DMS53 treated with DMSO at 0.1 percent for 48 hours (cell line): ENCODE results near the gene TMEM132E.

ENCODE experiments used
- DNase-seq: peaks from one replicate; lab custom pipeline; 2025; ENCODE audit not compliant: unreplicated experiment; lab: John Stamatoyannopoulos, UW

The TMEM132E gene

GRCh38 chr17:34569591-34569990 lies 9.8 kb upstream of the TMEM132E start:
- no peak for DNase-seq

GRCh38 chr17:34570506-34570905 lies 8.9 kb upstream of the TMEM132E start:
- no peak for DNase-seq

GRCh38 chr17:34571428-34572130 lies 7.8 kb upstream of the TMEM132E start:
- DNase-seq, result no peak

- DNase-seq, result no peak
Observed at GRCh38 chr17:34572483-34572882, 6.9 kb upstream of the TMEM132E start.

DNA sequence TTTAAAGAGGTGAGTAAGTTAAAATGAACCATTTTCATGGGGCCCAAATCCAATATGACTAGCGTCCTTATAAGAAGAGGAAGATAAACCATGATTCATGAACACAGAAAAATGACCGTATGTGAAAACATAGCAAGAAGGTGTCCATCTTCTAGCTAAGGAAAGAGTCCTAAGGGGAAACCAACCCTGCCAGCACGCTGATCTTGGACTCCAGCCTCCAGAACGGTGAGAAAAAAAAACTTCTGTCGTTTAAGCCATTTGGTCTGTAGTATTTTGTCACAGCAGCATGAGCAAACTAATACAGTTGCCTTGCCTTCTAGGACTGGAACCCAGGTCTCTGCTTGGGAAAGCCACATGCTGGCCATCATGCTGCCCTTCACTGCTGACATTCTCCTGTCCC lies 4.2 kb upstream of the TMEM132E start:
- no peak for DNase-seq

DNA sequence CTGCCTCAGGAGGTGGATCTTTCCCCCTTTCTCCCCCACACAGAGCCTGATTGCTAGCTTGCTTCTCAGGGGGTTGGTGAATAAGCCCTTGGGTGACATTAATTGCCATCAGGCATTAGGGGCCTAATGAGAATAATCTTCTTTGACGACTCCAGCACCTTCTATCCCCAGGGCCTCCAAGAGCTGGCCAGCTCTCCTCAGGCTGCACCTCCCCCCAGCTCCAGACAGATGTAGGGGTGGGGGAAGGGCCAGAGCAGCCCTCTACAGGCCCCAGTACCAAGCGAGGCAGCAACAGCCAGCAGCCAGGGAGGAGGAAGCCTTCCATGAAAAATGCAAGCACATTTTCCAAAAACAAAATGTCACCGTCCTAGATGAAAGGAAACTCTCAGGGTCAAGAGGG lies 1.4 kb upstream of the TMEM132E start:
- no peak for DNase-seq

GRCh38 chr17:34578656-34579016 lies 746 bp upstream of the TMEM132E start:
- DNase-seq, result no peak

- DNase-seq, result no peak
Observed at GRCh38 chr17:34579979-34580684, 750 bp downstream of the TMEM132E start.

DNA sequence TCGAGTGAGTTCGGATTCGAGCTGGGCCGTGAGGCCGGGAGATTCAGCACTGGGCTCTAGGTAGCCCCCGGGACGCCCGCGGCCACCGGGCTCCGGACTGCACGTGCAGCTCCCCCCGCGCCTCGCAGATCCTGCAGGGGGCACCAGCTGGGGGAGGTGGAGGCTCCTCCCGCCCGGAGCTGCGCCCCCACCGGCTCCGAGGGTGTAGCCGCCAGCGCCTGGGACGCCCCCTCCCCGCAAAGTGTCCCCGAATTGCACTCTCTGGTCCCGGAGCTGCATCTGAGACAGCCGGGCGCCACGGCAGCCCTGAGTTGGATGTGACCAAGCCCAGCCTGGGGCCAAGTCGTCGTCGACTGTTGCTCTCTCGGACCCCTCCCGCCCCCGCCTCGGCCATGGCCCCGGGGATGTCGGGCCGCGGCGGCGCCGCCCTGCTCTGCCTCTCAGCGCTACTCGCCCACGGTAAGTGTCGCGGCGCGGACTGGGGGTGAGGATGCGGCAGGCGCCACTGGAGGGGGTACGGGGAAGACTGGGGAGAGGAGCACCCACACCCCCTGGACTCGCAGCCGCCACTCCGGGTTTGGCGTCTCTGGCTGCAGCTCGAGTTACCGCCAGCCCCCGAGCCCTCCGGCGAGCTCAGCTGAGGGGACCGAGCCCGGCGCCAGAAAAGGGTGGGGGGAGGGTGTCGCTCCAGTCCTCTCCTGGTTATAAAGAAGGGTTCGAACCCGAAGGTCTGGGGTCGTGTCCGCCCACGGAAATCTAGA lies 1.5 kb downstream of the TMEM132E start:
- DNase-seq, result no peak

GRCh38 chr17:34581446-34582184 lies 2.2 kb downstream of the TMEM132E start:
- DNase-seq, result no peak

DNA sequence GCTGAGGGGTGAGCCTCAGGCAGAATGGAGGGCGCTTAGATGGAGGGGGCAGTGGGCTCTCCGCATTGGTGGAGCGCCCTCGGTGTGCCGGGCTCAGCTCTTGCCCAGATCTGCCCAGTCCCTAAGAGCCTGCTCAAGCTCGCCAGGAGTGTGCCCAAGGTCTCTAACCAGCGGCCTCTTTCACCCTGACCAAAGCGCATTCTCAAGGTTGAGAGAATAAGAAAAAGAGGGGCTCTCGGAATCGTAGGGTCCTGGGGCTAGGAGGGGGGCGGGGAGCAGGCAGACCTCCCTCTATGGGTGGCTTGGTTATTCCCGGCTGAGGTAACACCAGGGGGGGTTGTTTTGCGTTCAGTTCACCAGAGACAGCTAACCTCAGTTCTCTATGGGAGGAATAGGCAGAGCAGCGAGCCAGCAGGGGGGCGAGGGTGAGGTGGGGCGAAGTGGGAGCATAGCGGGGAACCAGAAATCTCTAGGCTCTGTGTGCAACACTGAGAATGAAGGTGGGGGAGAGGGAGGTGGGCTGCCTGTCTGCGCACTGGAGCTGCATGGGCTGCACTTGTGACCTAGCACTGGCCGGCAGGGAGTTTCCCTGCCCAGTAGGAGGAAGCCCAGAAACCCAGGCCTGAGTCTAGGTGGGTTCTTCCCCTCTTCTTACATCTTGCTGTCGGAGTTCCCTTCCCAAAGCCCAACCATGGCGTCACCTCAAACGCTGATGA lies 3.0 kb downstream of the TMEM132E start:
- DNase-seq, result no peak

DNA sequence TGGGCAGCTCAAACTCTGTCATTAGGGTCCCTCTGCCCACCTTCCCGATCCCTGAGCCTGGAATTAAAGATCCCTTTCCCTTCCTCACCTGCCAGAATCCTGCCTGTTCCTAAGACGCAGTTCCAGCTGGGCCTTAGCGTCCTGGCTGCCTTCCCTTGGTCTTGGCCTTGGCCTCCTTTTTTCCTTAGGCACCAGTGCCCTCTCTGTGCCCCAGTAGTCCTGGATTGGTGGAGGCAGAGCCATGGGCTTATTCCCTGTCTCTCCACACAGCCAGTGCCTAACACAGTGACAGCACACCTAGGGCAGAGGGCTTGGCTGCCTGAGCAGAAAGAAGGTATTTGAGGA lies 3.5 kb downstream of the TMEM132E start:
- DNase-seq, result no peak

DNA sequence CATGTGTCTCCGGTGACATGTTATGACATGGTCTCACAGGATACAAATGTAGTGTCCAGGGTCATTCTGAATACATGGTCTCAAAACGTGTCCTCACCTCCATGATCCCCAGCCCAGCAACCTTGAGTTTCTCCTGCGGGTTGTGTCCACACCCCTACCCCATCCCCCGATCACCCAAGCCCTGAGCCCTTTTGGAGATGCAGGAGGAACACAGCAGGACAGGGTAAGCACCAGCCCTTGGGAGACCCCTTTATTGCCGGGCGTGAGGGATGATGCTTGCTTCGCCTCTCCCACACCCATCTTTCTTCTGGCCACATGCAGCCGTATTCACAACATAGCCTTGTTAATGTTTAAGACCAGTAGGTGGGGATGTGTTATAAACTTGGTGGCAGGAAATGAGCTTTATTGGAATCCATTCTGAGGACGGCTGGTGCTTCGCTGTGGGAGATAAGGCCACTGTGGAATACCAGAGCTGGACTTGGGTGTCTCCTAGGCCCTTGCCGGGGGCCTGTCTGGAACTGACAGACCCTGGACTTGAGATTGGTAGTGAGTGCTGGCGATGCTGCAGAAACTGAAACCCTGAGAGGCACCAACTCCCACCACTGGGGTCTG lies 5.5 kb downstream of the TMEM132E start:
- no peak for DNase-seq

GRCh38 chr17:34586346-34586846 lies 7.0 kb downstream of the TMEM132E start:
- DNase-seq, result no peak

DNA sequence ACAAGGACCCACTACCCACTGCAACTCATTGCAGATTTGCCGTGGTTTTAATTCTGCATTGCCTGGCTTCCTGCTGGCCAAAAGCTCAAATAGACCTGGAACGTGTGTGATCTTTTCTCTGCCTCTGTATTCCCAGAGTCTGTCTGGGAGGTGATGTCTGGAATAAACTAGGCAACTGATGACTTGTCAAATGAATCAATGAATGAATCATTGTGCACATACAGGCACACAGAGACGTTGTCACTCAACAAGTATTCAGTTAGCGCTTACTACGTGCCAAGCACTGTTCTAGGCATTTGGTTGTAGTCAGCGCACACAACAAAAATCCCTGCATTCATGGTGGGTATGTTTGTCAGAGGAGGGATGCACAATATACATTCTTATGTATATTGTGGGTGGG lies 8.9 kb downstream of the TMEM132E start:
- no peak for DNase-seq

DNA sequence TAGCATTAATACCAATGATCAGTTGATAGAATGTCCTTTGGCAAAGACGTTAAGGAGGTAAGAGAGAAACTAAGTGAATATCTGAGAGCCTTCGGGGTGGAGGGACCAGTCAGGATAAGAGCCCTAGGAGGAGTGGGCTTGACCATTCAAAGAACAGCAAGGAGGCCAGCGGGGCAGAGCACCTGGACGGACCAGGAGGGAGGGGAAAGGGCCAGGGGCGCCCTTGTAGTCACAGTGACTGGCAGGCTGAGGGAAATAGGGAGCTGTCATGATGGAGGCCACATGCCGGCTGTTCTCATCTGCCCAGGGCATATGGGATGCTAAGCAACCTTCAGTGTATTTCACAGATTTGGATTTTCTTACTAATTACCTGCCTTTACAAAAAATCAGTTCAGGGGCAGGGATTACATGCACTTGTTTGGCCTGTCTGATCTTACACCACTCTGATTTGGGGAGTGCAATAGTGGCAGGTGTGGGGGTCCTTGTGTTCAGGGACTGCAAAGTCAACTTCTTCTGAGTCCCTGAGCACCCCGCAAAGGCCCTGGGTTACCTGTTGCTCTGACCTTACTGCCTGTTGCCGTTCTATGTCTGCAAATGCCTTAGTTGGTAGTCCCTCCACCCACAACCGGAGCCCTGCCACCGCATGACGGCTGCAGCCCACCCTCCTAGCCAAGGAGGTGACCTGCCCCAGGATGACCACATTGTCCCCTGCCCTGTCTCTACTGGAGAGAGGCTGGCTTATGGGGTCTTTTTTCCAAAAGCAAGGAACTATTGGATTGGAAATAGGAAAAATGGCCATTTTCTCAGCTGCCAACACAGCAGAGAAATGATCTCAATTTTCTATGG lies 10.0 kb downstream of the TMEM132E start:
- no peak for DNase-seq

DNA sequence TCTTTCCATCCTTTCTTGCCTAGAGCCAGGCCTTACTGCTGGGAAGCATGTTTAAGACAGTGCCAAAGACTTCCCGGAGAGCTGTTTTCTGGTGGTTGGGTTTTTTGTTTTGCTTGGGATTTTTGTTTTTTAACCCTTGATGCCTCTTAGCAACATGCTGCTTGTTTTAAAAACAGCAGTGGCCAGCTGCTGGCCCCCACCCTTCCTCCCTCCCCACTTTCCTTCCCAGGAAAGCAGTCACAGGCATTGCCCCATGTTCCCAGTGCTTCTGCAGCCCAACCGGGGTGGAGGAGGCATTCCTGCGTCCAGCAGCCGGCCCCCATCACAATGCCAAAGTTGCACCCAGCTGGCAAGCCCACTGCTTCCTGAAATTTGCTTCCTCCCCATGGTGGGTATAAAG lies 12.6 kb downstream of the TMEM132E start:
- no peak for DNase-seq

GRCh38 chr17:34596920-34597319 lies 17.5 kb downstream of the TMEM132E start:
- DNase-seq, result no peak

GRCh38 chr17:34598161-34598776 lies 18.9 kb downstream of the TMEM132E start:
- DNase-seq, result no peak
